K562 (cell line): Measurements from ENCODE around the gene BZW2. TPM values are rescaled to one million over a fixed set of nuclear protein-coding genes. Genes with fewer than 3 reads are reported as not detected.

Experiments used
- CGGBP1 ChIP-seq: fragments of 250-450 bp; sonication (Bioruptor Pico); IDR thresholded peaks from 2 replicates; pipeline ENCODE4 v1.9.0; 2021; ENCODE audit warnings: mild to moderate bottlenecking
- EGR1 ChIP-seq: fragments of 450-650 bp; conservative IDR thresholded peaks from 2 replicates; pipeline ENCODE4 v1.6.1; 2017; ENCODE audit warnings: mild to moderate bottlenecking
- KAT2B ChIP-seq: IDR thresholded peaks from one replicate; pipeline ENCODE4 v1.6.1; 2012; ENCODE audit warnings: low read depth, mild to moderate bottlenecking, control low read depth, inconsistent platforms, low read length, moderate library complexity
- LEF1 ChIP-seq: fragments of 450-650 bp; IDR thresholded peaks from 2 replicates; pipeline ENCODE4 v1.6.1; 2016; ENCODE audit warnings: mild to moderate bottlenecking
- POU5F1 ChIP-seq: fragments of 150-350 bp; IDR thresholded peaks from 2 replicates; pipeline ENCODE4 v1.6.1; 2014; ENCODE audit warnings: borderline replicate concordance, low read length, low read depth, mild to moderate bottlenecking; ENCODE audit not compliant: partially characterized antibody
- SAFB2 ChIP-seq: fragments of 200-400 bp; formaldehyde crosslinking; IDR thresholded peaks from 2 replicates; pipeline ENCODE4 v1.6.1; 2018; ENCODE audit warnings: borderline replicate concordance, low read length, low read depth, moderate library complexity; ENCODE audit not compliant: severe bottlenecking
- SRSF9 ChIP-seq: fragments of 200-400 bp; formaldehyde crosslinking; IDR thresholded peaks from 2 replicates; pipeline ENCODE4 v1.6.1; 2017; ENCODE audit warnings: low read depth, low read length, borderline replicate concordance
- TAF15 ChIP-seq: fragments of 200-400 bp; formaldehyde crosslinking; IDR thresholded peaks from 2 replicates; pipeline ENCODE4 v1.6.1; 2017; ENCODE audit warnings: mild to moderate bottlenecking, low read depth, low read length, moderate library complexity
- TCF3 ChIP-seq: sonication (generic); formaldehyde crosslinking; IDR thresholded peaks from 2 replicates; pipeline ENCODE4 v1.4.0; 2020; ENCODE audit warnings: mild to moderate bottlenecking, missing genetic modification reagents
- TCF7 ChIP-seq: sonication (generic); IDR thresholded peaks from 2 replicates; pipeline ENCODE4 v1.6.1; 2016; ENCODE audit warnings: antibody characterized with exemption, borderline replicate concordance
- TEAD2 ChIP-seq: fragments of 450-650 bp; IDR thresholded peaks from 2 replicates; pipeline ENCODE4 v1.6.1; 2016; ENCODE audit warnings: missing genetic modification characterization, control low read depth, missing compliant biosample characterization
- ZC3H4 ChIP-seq: sonication (generic); formaldehyde crosslinking; IDR thresholded peaks from 2 replicates; pipeline ENCODE4 v1.9.0; 2021; ENCODE audit warnings: missing genetic modification reagents, borderline replicate concordance
- ZFP30 ChIP-seq: fragments of 250-450 bp; sonication (Bioruptor Pico); IDR thresholded peaks from 2 replicates; pipeline ENCODE4 v1.8.0; 2022; ENCODE audit warnings: moderate library complexity, mild to moderate bottlenecking, inconsistent platforms, borderline replicate concordance
- ZNF253 ChIP-seq: fragments of 250-450 bp; sonication (Bioruptor Pico); conservative IDR thresholded peaks from 2 replicates; pipeline ENCODE4 v1.6.1; 2021; ENCODE audit warnings: mild to moderate bottlenecking
- ZNF280B ChIP-seq: fragments of 250-450 bp; sonication (Bioruptor Pico); IDR thresholded peaks from 2 replicates; pipeline ENCODE4 v1.5.1; 2021; ENCODE audit warnings: mild to moderate bottlenecking
- polyA plus RNA-seq, 8 experiments: library from polyadenylated mRNA; depleted of rRNA in 4 of 8; stranded (reverse) in 5 of 8; unstranded in 3 of 8; fragments of >200 nt; fragmentation: Nextera tagmentation in 2 of 8; fragmentation: Illumina TruSeq in 1 of 8; extraction: Ambion mirVana in 2 of 8; extraction: Trizol in 1 of 8; gene quantifications; 2 replicates each; pipeline versions ENCODE4 v1.2.1 to v1.2.3, GENCODE V29; 2011 to 2014; ENCODE audit warnings: inconsistent platforms in 1 of 8, missing spikeins in 1 of 8
- total RNA-seq, 7 experiments: library from RNA; depleted of rRNA in 6 of 7; stranded (reverse); fragments of >200 nt in 6 of 7; fragmentation: Illumina TruSeq in 2 of 7; extraction: Trizol in 2 of 7; gene quantifications; 2 replicates each; pipeline versions ENCODE4 v1.2.1 to v1.2.3, GENCODE V29; 2011 to 2021; ENCODE audit warnings: low replicate concordance in 1 of 7
- TF ChIP-seq, protein P1 (sequence below): sonication (generic); formaldehyde crosslinking; IDR thresholded peaks from 2 replicates; pipeline ENCODE4 v1.8.0; 2022; ENCODE audit warnings: mild to moderate bottlenecking, missing genetic modification reagents
- TF ChIP-seq, protein P2 (sequence below), 2 experiments: IDR thresholded peaks; 2 replicates each; pipeline ENCODE4 v1.6.1; 2012; ENCODE audit warnings: improper control_type of control experiment in 2 of 2, low read depth in 2 of 2, low read length in 2 of 2, borderline replicate concordance in 1 of 2

BZW2 gene
- total and polyA plus RNA-seq, 9 of the 15 experiments (the other 6 are each of a cell fraction or from before 2014, with no cell fraction given): 140 to 316 (median 173) TPM

GRCh38 chr7:16668049-16668858, 22.3 kb downstream of the BZW2 start (continued):
- TF ChIP-seq SAFB2: no peak
- peak; percentile 58; the same call in 1 of the 2 replicates for TF ChIP-seq LEF1
- peak; percentile 73 for TF ChIP-seq TEAD2 (tag)
- TF ChIP-seq POU5F1: no peak
- TF ChIP-seq ZNF280B: no peak
- TF ChIP-seq, protein P1, sequence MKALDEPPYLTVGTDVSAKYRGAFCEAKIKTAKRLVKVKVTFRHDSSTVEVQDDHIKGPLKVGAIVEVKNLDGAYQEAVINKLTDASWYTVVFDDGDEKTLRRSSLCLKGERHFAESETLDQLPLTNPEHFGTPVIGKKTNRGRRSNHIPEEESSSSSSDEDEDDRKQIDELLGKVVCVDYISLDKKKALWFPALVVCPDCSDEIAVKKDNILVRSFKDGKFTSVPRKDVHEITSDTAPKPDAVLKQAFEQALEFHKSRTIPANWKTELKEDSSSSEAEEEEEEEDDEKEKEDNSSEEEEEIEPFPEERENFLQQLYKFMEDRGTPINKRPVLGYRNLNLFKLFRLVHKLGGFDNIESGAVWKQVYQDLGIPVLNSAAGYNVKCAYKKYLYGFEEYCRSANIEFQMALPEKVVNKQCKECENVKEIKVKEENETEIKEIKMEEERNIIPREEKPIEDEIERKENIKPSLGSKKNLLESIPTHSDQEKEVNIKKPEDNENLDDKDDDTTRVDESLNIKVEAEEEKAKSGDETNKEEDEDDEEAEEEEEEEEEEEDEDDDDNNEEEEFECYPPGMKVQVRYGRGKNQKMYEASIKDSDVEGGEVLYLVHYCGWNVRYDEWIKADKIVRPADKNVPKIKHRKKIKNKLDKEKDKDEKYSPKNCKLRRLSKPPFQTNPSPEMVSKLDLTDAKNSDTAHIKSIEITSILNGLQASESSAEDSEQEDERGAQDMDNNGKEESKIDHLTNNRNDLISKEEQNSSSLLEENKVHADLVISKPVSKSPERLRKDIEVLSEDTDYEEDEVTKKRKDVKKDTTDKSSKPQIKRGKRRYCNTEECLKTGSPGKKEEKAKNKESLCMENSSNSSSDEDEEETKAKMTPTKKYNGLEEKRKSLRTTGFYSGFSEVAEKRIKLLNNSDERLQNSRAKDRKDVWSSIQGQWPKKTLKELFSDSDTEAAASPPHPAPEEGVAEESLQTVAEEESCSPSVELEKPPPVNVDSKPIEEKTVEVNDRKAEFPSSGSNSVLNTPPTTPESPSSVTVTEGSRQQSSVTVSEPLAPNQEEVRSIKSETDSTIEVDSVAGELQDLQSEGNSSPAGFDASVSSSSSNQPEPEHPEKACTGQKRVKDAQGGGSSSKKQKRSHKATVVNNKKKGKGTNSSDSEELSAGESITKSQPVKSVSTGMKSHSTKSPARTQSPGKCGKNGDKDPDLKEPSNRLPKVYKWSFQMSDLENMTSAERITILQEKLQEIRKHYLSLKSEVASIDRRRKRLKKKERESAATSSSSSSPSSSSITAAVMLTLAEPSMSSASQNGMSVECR (CRISPR knock-in tag): no peak
- no peak for TF ChIP-seq ZNF253 (CRISPR knock-in tag)
- no peak for TF ChIP-seq ZFP30 (CRISPR knock-in tag)
- TF ChIP-seq KAT2B: no peak
- no peak for TF ChIP-seq ZC3H4 (CRISPR knock-in tag)
- TF ChIP-seq CGGBP1 (CRISPR knock-in tag): no peak
- TF ChIP-seq TCF3: no peak; the same call in 1 of the 2 replicates
- no peak for TF ChIP-seq TAF15
- no peak for TF ChIP-seq TCF7
- TF ChIP-seq, protein P2, sequence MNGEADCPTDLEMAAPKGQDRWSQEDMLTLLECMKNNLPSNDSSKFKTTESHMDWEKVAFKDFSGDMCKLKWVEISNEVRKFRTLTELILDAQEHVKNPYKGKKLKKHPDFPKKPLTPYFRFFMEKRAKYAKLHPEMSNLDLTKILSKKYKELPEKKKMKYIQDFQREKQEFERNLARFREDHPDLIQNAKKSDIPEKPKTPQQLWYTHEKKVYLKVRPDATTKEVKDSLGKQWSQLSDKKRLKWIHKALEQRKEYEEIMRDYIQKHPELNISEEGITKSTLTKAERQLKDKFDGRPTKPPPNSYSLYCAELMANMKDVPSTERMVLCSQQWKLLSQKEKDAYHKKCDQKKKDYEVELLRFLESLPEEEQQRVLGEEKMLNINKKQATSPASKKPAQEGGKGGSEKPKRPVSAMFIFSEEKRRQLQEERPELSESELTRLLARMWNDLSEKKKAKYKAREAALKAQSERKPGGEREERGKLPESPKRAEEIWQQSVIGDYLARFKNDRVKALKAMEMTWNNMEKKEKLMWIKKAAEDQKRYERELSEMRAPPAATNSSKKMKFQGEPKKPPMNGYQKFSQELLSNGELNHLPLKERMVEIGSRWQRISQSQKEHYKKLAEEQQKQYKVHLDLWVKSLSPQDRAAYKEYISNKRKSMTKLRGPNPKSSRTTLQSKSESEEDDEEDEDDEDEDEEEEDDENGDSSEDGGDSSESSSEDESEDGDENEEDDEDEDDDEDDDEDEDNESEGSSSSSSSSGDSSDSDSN (IDR thresholded peaks at IDR 0.05; ENCODE audit: borderline replicate concordance in 1 of 2, low read depth in 2 of 2, low read length in 2 of 2): no peak
- no peak for TF ChIP-seq EGR1
- no peak for TF ChIP-seq SRSF9
